ENCODE measurements around the gene KCNQ1OT1. TPM values are rescaled to one million over a fixed set of nuclear protein-coding genes. Genes with fewer than 3 reads are reported as not detected.

The KCNQ1OT1 gene
- total RNA-seq, 1 experiment from 2014 or later = 1.2 TPM

DNA sequence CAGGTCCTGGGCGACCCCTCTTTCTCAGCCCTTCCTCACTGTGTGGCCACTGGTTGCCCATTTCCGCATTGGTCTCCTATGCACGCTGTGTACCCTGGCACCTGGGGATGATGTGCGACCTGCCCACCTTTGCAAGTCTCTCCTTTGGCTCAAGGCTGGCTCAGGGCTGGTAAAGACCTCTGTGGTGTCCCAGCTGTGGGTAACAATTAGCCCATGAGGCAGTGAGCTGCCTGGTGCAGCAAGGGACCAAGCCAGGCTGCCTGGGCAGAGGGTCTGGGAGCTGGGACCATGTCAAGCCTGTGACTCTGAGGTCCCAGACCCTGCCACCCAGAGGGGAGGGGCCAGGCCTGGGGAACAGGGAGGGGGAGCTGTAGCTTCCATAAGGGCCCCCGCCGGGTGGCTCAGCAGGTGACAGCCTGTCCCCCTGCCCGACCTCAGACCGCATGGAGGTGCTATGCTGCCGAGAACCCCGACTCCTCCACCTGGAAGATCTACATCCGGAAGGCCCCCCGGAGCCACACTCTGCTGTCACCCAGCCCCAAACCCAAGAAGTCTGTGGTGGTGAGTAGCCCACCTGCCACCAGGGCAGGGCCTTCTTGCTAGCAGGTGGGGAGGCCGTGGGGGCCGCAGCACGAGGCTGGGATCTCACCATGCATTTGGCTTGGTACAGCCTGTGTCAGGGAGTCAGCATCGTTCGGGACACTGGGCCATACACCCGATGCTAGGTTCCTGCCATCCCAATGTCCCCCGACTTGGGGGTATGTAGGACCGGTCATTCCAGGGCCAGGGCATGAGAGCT is 112.5 kb downstream of the KCNQ1OT1 start:
- no peak overlapping the region for H2AK5ac ChIP-seq (ENCODE audit: insufficient read length, low read length)
- H3K27me3 ChIP-seq (ENCODE audit: insufficient read depth, low read length) = peaks cover 23% of the 10 kb centered on the region; the same call in 1 of the 2 replicates
- H2BK20ac ChIP-seq (ENCODE audit: low read depth, low read length, poor library complexity, severe bottlenecking) = no peak overlapping the region
- WGBS (ENCODE audit: extremely low coverage, insufficient read length, low lambda C conversion rate) = no CpG with 5 or more reads among the region's 20 CpGs
- Mint-ChIP-seq H3K27ac (no peak overlapping the region; a peak in 1 of 7 replicates), H3K36me3 (ENCODE audit: insufficient read depth in 1 of 3, low read depth in 3 of 3) (no peaks in the 10 kb centered on the region), H3K9me3 (no peaks in the 10 kb centered on the region), H3K4me3 (no peak overlapping the region), H3K4me1 (peaks cover 2% of the 10 kb centered on the region in 2 experiments; a peak in 3 of 4 replicates), H3K27me3 (ENCODE audit: low read depth) (peaks cover 67% of the 10 kb centered on the region)
- H2BK12ac ChIP-seq (ENCODE audit: insufficient read length, low read depth, low read length) = no peak overlapping the region
- no peak overlapping the region for H2BK15ac ChIP-seq (ENCODE audit: low read depth, low read length)
- H3K4me2 ChIP-seq (ENCODE audit: insufficient read depth, insufficient read length, low read length) = no peak overlapping the region
- no peak overlapping the region for H3K23ac ChIP-seq (ENCODE audit: insufficient read length, low read depth, low read length)
- H4K20me1 ChIP-seq (ENCODE audit: control insufficient read depth, insufficient read depth, insufficient read length) = peaks cover 3% of the 10 kb centered on the region
- H4K8ac ChIP-seq (replicated peaks; ENCODE audit: insufficient read length, low read depth, low read length) = no peak overlapping the region
- H3K18ac ChIP-seq (ENCODE audit: insufficient read length, low read depth, low read length) = no peak overlapping the region
- H3K23me2 ChIP-seq (ENCODE audit: insufficient read length, low read depth, low read length, poor library complexity, severe bottlenecking) = no peaks in the 10 kb centered on the region
- H3T11ph ChIP-seq (ENCODE audit: low read length) = no peak overlapping the region
- no peaks in the 10 kb centered on the region for H3K9me3 ChIP-seq (ENCODE audit: control insufficient read depth, low read depth, low read length)
- no peak overlapping the region for H3K4ac ChIP-seq (ENCODE audit: low read depth, low read length)
- no peak overlapping the region for H2AFZ ChIP-seq (ENCODE audit: low read length)
- no peak overlapping the region for H3K56ac ChIP-seq (ENCODE audit: insufficient read length, low read depth, low read length)
- H4K91ac ChIP-seq (ENCODE audit: insufficient read length, low read depth, low read length) = no peak overlapping the region
- no peak overlapping the region for H3K9ac ChIP-seq (ENCODE audit: extremely low read depth, insufficient read length, low read length)
- DNase-seq = no peak
- no peaks in the 10 kb centered on the region for H3K79me1 ChIP-seq (ENCODE audit: insufficient read depth, low read depth, low read length, poor library complexity, severe bottlenecking)
- H2BK5ac ChIP-seq (ENCODE audit: insufficient read length, low read length) = no peak overlapping the region
- no peak overlapping the region for H3K27ac ChIP-seq (ENCODE audit: insufficient read length, low read depth, low read length)
- no peak overlapping the region for H2BK120ac ChIP-seq (ENCODE audit: low read depth, low read length, poor library complexity, severe bottlenecking)
- no peaks in the 10 kb centered on the region for H3K79me2 ChIP-seq (ENCODE audit: insufficient read depth, low read length)
- TF ChIP-seq, protein P1, sequence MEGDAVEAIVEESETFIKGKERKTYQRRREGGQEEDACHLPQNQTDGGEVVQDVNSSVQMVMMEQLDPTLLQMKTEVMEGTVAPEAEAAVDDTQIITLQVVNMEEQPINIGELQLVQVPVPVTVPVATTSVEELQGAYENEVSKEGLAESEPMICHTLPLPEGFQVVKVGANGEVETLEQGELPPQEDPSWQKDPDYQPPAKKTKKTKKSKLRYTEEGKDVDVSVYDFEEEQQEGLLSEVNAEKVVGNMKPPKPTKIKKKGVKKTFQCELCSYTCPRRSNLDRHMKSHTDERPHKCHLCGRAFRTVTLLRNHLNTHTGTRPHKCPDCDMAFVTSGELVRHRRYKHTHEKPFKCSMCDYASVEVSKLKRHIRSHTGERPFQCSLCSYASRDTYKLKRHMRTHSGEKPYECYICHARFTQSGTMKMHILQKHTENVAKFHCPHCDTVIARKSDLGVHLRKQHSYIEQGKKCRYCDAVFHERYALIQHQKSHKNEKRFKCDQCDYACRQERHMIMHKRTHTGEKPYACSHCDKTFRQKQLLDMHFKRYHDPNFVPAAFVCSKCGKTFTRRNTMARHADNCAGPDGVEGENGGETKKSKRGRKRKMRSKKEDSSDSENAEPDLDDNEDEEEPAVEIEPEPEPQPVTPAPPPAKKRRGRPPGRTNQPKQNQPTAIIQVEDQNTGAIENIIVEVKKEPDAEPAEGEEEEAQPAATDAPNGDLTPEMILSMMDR (conservative IDR thresholded peaks at IDR 0.05) = no peak
- H3K4me1 ChIP-seq (ENCODE audit: insufficient read depth, low read length) = no peaks in the 10 kb centered on the region
- H4K5ac ChIP-seq (ENCODE audit: insufficient read length, low read depth, low read length) = no peak overlapping the region
- no peak overlapping the region for H3K14ac ChIP-seq (ENCODE audit: insufficient read depth, low read length)
